IMR-90 (cell line): ENCODE data around the gene TNS3. TPM values are rescaled to one million over a fixed set of nuclear protein-coding genes. Genes with fewer than 3 reads are reported as not detected.
A peak's percentile ranks its signal among the peaks of the same experiment; 100 is the strongest.

Experiments used
- ATAC-seq: fragments of 200-7000 bp; cut with Tn5 transposase; 2 replicates; pipeline ENCODE4 v1.9.1; 2020; ENCODE audit warnings: low read depth, mild to moderate bottlenecking, moderate library complexity
- BruUV-seq: library from RNA; stranded (reverse); fragments of 400-500 nt; replicated peaks from 2 replicates; lab custom pipeline; 2021; lab: Mats Ljungman, UMichigan
- CTCF ChIA-PET: fragments of 300-600 bp; formaldehyde crosslinking; extraction: SDS; loops from one replicate; lab custom pipeline; 2021; ENCODE audit warnings: antibody characterized with exemption; lab: Yijun Ruan, JAX
- POLR2A ChIA-PET: fragments of 300-600 bp; sonication (Branson Sonifier 250); formaldehyde crosslinking; loops from one replicate; lab custom pipeline; 2022; ENCODE audit warnings: antibody characterized with exemption; ENCODE audit not compliant: unreplicated experiment; lab: Charles Lee
- DNase-seq: peaks from one replicate; pipeline ENCODE4 v3.0.0; 2013
- H2AFZ ChIP-seq: replicated peaks from 2 replicates; pipeline ENCODE3; 2013; ENCODE audit warnings: low read length, mild to moderate bottlenecking; ENCODE audit not compliant: poor library complexity
- H2AK5ac ChIP-seq: 2 replicates; pipeline ENCODE4 v1.6.1; 2013; ENCODE audit warnings: low read depth, low read length, inconsistent platforms
- H2AK9ac ChIP-seq: replicated peaks from 2 replicates; pipeline ENCODE3; 2013; ENCODE audit warnings: mild to moderate bottlenecking, low read depth, low read length, moderate library complexity; ENCODE audit not compliant: poor library complexity
- H2BK120ac ChIP-seq: 2 replicates; pipeline ENCODE4 v1.6.1; 2013; ENCODE audit warnings: low read depth, low read length, inconsistent platforms
- H2BK15ac ChIP-seq: 3 replicates; pipeline ENCODE4 v1.6.1; 2013; ENCODE audit warnings: low read depth, low read length, inconsistent platforms
- H2BK20ac ChIP-seq: 2 replicates; pipeline ENCODE4 v1.6.1; 2013; ENCODE audit warnings: low read depth, mild to moderate bottlenecking, inconsistent platforms, low read length, moderate library complexity
- H2BK5ac ChIP-seq: 2 replicates; pipeline ENCODE4 v1.6.1; 2013; ENCODE audit warnings: mild to moderate bottlenecking, low read depth, low read length, inconsistent platforms; ENCODE audit not compliant: poor library complexity, severe bottlenecking
- H3K14ac ChIP-seq: replicated peaks from 2 replicates; pipeline ENCODE4 v1.6.1; 2013; ENCODE audit warnings: low read depth, low read length, inconsistent platforms
- H3K18ac ChIP-seq: 2 replicates; pipeline ENCODE4 v1.6.1; 2013; ENCODE audit warnings: low read depth, low read length, control low read depth
- H3K23ac ChIP-seq: 2 replicates; pipeline ENCODE4 v1.6.1; 2013; ENCODE audit warnings: low read depth, low read length, inconsistent platforms
- H3K27ac ChIP-seq: 2 replicates; pipeline ENCODE4 v1.5.1; 2013; ENCODE audit warnings: mild to moderate bottlenecking, control low read depth, low read length; ENCODE audit not compliant: insufficient read depth
- H3K27me3 ChIP-seq: 2 replicates; pipeline ENCODE4 v1.6.1; 2013; ENCODE audit warnings: low read length; ENCODE audit not compliant: control insufficient read depth, insufficient read depth
- H3K36me3 ChIP-seq: 2 replicates; pipeline ENCODE4 v1.6.1; 2013; ENCODE audit warnings: low read length, mixed read lengths; ENCODE audit not compliant: control insufficient read depth, insufficient read depth
- H3K4ac ChIP-seq: 2 replicates; pipeline ENCODE4 v1.6.1; 2013; ENCODE audit warnings: low read depth, low read length, inconsistent platforms
- H3K4me1 ChIP-seq: 2 replicates; pipeline ENCODE4 v1.6.1; 2013; ENCODE audit warnings: low read length, mixed read lengths; ENCODE audit not compliant: control insufficient read depth, insufficient read depth
- H3K4me2 ChIP-seq: 2 replicates; pipeline ENCODE4 v1.6.1; 2013; ENCODE audit warnings: low read depth, mild to moderate bottlenecking, control low read depth, low read length, moderate library complexity
- H3K4me3 ChIP-seq: 2 replicates; pipeline ENCODE4 v1.5.1; 2013; ENCODE audit warnings: low read depth, mild to moderate bottlenecking, control low read depth, low read length, moderate library complexity; ENCODE audit not compliant: insufficient read depth
- H3K56ac ChIP-seq: 2 replicates; pipeline ENCODE4 v1.6.1; 2013; ENCODE audit warnings: low read length, inconsistent platforms; ENCODE audit not compliant: insufficient read depth; ENCODE audit errors: extremely low read depth
- H3K79me1 ChIP-seq, 2 experiments: 2 replicates each; pipeline ENCODE4 v1.6.1; 2013; ENCODE audit warnings: low read length in 2 of 2, inconsistent platforms in 1 of 2, low read depth in 1 of 2
- H3K9ac ChIP-seq: 2 replicates; pipeline ENCODE4 v1.6.1; 2013; ENCODE audit warnings: low read depth, low read length, control low read depth
- H3K9me1 ChIP-seq: 2 replicates; pipeline ENCODE4 v1.6.1; 2013; ENCODE audit warnings: low read length, inconsistent platforms; ENCODE audit not compliant: insufficient read depth
- H3K9me3 ChIP-seq: 2 replicates; pipeline ENCODE4 v1.6.1; 2013; ENCODE audit warnings: low read length; ENCODE audit not compliant: control insufficient read depth, insufficient read depth
- H4K20me1 ChIP-seq: 2 replicates; pipeline ENCODE4 v1.6.1; 2013; ENCODE audit warnings: low read length, inconsistent platforms; ENCODE audit not compliant: insufficient read depth
- H4K5ac ChIP-seq: 2 replicates; pipeline ENCODE4 v1.6.1; 2013; ENCODE audit warnings: mild to moderate bottlenecking, low read depth, low read length, control low read depth
- H4K8ac ChIP-seq, 2 experiments: 2 replicates each; pipeline ENCODE4 v1.6.1; 2013; ENCODE audit warnings: low read depth in 2 of 2, low read length in 2 of 2, control low read depth in 1 of 2, inconsistent platforms in 1 of 2
- H4K91ac ChIP-seq: 2 replicates; pipeline ENCODE4 v1.6.1; 2013; ENCODE audit warnings: low read depth, low read length, inconsistent platforms; ENCODE audit not compliant: insufficient read depth
- MAZ ChIP-seq: IDR thresholded peaks from 2 replicates; pipeline ENCODE4 v1.6.1; 2012; ENCODE audit warnings: low read depth, mild to moderate bottlenecking, low read length, improper control_type of control experiment, moderate library complexity, borderline replicate concordance
- POLR2A ChIP-seq: IDR thresholded peaks from 2 replicates; pipeline ENCODE4 v1.6.1; 2012; ENCODE audit warnings: mild to moderate bottlenecking, low read depth, low read length
- WGBS, 2 experiments: methylation state at CpG; one replicate each; pipeline versions ENCODE4 v1.1.5 to v1.1.7; 2013; ENCODE audit warnings: missing lambda C conversion rate in 2 of 2; ENCODE audit not compliant: insufficient read length in 1 of 2; ENCODE audit errors: extremely low coverage in 2 of 2; 5-methylcytosine and 5-hydroxymethylcytosine counted together
- dilution Hi-C: fragments of 300-500 bp; cut with HindIII; formaldehyde crosslinking; loops from one replicate; pipeline ENCODE4 v1.14.3; 2018; ENCODE audit warnings: low sequenced_read_pairs; ENCODE audit not compliant: unreplicated experiment
- in situ Hi-C: fragments of 300-500 bp; cut with MboI; formaldehyde crosslinking; loops from 3 replicates; pipeline ENCODE4 v1.14.3; 2019; ENCODE audit warnings: low sequenced_read_pairs, inconsistent platforms, mixed read lengths
- intact Hi-C: fragments of 100-400 bp; cut with micrococcal nuclease; formaldehyde crosslinking; loops from 2 replicates; pipeline ENCODE4 v1.10.0; 2022
- polyA plus RNA-seq, 3 experiments: library from polyadenylated mRNA; depleted of rRNA; stranded (reverse); fragments of >200 nt; gene quantifications; 2 replicates each; pipeline ENCODE4 v1.2.3, GENCODE V29; 2012; ENCODE audit warnings: low replicate concordance in 1 of 3
- total RNA-seq: library from RNA; depleted of rRNA; stranded (reverse); fragments of >200 nt; gene quantifications from 2 replicates; pipeline ENCODE4 v1.2.3, GENCODE V29; 2012

TNS3 gene
- total and polyA plus RNA-seq, 2 of the 4 experiments (the other 2 are of a cell fraction), result 64.3 to 79.2 TPM

DNA sequence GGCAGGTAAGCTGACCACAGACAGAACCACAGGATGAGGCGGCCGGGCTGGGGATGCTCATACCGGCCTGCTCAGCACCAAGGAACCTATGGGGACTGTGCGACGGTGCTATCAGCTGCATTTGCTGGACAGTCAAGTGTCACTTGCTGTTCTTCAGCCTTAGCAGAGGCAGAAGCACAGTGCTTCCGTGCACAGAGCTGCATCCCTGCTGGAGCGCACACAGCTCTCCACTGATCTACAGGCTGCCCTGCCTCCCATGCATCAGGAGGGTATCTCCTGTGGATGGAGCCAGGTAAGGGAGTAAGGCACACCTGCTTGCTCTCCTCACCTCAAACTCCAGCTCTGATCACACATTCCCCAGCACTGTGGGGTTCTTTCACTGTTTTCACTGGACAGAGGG is 97.5 kb downstream of the TNS3 start:
- H3K4me1 ChIP-seq, result peaks cover 47% of the 10 kb centered on the region
- H2BK120ac ChIP-seq, result peak overlapping the region; percentile 48
- no peak overlapping the region for H4K5ac ChIP-seq
- H2BK15ac ChIP-seq, result 0 out of 3 replicates have a peak overlapping the region, but pooled peaks have one; percentile 12
- no peak overlapping the region for H3K9ac ChIP-seq
- DNase-seq (no peak), ATAC-seq (no peak)
- intact Hi-C loops, result no loop called here
- 100% methylated on average over 2 of the region's 7 CpGs; no CpG with 5 or more reads in 1 of the 2 experiments for WGBS, 2 experiments
- peak overlapping the region in 1 of 2 experiments; percentile 0; a peak in 2 of 4 replicates for H4K8ac ChIP-seq
- H2AK9ac ChIP-seq, result no peak overlapping the region
- H4K91ac ChIP-seq, result peak overlapping the region; percentile 44
- H3K4me3 ChIP-seq, result no peak overlapping the region
- dilution Hi-C loops, result no loop called here
- peaks cover 57% of the 10 kb centered on the region for H4K20me1 ChIP-seq
- no peak overlapping the region for H3K4me2 ChIP-seq
- no peak overlapping the region for H3K18ac ChIP-seq
- H2AFZ ChIP-seq, result no peak overlapping the region
- H3K27me3 ChIP-seq, result no peaks in the 10 kb centered on the region
- H3K9me3 ChIP-seq, result no peaks in the 10 kb centered on the region
- peak overlapping the region; percentile 85 for H3K4ac ChIP-seq
- H3K27ac ChIP-seq, result no peak overlapping the region
- H3K56ac ChIP-seq, result no peak overlapping the region
- H2AK5ac ChIP-seq, result peak overlapping the region; percentile 81; the same call in 1 of the 2 replicates
- TF ChIP-seq MAZ (no peak), POLR2A (no peak)
- no TSS peak for BruUV-seq
- peak overlapping the region; percentile 32; the same call in 1 of the 2 replicates for H2BK20ac ChIP-seq
- peaks cover 47% of the 10 kb centered on the region for H3K9me1 ChIP-seq
- H2BK5ac ChIP-seq, result no peak overlapping the region
- in situ Hi-C loops, result no loop called here
- CTCF ChIA-PET, result no interaction called here
- no peak overlapping the region for H3K23ac ChIP-seq
- H3K14ac ChIP-seq, result 0 out of 2 replicates have a peak overlapping the region, but pooled peaks have one; percentile 7
- peaks cover 62 to 83% of the 10 kb centered on the region in 2 experiments for H3K79me1 ChIP-seq
- H3K36me3 ChIP-seq, result peaks cover 4% of the 10 kb centered on the region; the same call in 1 of the 2 replicates
- POLR2A ChIA-PET, result no interaction called here
